ENCODE measurements around the gene DENND6B.

The DENND6B gene

GRCh38 chr22:50314455-50315288 lies 12.1 kb downstream of the DENND6B start:
- no peak for DNase-seq

- no peak for DNase-seq
Measured at GRCh38 chr22:50314081-50314454, 12.7 kb downstream of the DENND6B start.

DNA sequence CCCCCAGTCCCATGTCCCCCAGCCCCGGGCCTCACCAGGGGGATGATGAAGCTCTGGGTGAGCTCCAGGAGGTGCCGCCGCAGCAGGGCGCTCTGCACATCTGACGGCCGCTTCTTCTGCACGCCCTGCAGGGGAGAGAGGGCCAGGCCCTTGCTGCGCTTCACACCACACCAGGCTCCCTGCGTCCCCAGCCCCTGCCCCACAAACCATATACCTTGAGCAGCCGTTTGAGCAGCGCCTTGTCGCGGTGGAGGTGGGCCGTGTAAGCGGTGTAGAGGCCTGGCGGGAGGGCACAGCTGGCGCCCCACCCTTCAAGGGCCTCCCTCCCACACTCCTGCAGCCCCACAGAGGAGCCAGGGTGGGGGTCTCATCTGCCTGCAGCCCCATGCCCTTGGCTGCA lies 13.2 kb downstream of the DENND6B start:
- no peak for DNase-seq

DNA sequence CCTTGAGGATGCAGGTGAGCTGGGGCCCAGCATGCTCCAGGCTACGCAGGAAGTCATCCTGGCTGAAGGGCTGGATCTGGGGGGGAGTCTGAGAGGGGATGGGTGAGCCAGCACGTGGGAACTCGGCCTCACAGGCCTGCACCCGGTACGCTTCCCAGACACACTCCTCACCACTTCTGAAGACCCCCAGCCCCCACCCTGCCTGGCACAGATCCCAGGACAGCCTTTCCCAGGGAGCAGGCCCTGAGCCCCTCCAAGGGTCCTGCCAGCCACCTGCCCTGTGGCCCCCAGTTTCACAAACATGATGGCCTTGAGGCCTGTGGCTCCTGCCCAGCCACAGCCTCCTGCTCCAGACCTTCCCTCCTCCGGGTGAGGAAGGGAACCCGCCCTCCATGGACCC lies 13.8 kb downstream of the DENND6B start:
- no peak for DNase-seq

GRCh38 chr22:50312371-50312770 lies 14.4 kb downstream of the DENND6B start:
- no peak for DNase-seq

DNA sequence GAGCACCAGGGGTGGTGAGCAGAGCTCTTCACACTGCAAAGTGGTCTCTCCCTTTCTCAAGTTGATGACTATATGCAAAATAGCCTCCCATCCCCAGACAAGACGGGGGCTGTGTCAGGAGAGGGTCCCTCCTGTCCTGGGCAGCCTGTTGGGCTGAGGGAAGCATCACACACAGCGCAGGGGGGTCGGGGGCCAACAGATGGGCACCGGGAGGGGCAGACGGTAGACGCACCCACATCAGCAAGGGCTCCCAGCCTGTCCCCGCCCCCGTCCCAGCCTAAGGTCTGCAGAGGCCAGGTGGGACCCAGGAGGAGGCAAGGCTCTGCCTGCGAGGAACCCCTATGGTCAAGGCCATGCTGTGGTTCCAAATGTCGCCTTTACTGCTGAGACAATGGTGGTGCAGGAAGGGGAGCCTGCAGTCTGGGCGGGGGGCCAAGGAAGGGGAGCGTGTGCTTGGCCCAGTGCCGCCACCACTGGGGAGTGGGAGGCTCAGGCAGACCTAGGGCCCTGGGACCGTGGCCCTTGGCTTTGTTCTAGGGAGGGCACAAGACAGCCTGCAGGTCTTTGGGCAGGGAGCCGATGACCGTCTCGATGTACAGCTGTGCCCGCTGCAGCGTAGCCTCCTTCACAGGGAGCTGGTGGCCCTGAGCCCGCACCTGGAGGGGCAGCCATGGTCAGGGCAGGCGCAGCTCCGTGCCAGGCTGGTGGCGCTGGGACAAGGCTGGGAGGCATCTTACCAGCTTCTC lies 15.0 kb downstream of the DENND6B start:
- DNase-seq = no peak

- DNase-seq = no peak
Measured at GRCh38 chr22:50310949-50311444, 15.8 kb downstream of the DENND6B start.

DNA sequence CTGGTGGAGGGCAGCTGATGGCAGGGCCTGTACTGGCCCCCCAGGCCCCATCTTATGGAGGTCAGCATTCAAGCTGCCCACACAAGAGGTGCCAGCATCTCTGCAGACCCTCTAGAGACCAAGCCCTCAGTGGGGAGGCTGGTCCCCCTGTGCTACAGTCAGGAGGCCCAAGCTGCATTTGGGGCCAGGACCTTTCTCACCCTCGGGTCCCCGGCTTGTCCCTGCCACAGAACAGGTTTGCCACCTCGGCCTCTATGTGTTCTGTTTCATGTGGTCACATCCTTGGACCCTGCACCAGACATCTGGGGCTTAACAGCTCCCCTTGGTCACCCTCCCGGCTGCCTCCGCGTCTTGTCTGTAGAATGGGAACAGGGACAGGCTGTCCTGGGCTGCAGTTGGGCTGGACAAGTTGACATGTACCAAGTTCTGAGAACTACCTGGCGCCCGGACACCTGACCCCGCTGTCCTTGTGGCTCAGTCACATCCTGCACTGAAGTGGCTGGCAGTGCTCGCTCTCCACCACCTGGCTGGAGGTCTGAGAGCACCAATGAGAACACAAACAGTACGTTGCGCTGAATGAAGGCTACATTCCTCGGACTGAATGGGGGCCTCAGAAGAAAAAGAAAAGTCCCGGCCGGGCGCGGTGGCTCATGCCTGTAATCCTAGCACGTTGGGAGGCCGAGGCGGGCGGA lies 16.6 kb downstream of the DENND6B start:
- DNase-seq = no peak

DNA sequence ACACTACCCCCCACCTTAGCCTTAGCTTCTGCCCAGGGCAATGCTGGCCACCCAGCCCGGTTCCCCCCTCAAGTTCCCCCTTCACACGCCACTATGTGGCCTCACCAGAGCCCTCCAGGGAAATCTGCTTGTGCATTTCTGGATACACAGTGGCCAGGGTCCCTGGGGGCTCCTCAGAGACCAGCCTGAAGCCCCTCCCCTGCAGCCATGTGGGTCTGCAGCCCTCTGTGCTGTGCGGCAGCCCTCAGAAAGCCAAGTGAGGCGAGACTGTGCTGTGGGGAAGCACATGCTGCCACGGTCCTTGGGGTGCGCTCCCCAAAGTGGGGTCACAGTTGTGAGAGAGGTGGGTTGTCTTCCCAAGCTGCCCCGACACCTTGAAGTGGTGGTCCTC lies 17.2 kb downstream of the DENND6B start:
- DNase-seq = no peak

- no peak for DNase-seq
Measured at GRCh38 chr22:50308986-50309600, 17.7 kb downstream of the DENND6B start.

DNA sequence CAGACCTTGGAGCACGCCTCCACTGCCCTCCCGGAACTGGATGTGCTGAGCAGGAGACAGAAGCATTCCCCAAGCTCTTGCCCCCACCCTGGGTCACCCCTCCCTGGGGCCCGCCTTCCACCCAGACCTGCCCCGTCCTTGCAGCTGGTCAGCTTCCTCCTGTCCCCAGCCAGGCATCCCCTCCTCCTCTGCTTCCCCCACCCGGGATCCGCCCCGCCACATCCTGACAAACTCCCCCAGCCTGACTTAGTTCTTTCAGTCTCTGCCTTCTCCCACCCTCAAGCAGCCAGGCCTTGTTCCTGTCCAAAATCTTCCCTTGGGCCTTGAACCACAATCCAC lies 18.2 kb downstream of the DENND6B start:
- no peak for DNase-seq

DNA sequence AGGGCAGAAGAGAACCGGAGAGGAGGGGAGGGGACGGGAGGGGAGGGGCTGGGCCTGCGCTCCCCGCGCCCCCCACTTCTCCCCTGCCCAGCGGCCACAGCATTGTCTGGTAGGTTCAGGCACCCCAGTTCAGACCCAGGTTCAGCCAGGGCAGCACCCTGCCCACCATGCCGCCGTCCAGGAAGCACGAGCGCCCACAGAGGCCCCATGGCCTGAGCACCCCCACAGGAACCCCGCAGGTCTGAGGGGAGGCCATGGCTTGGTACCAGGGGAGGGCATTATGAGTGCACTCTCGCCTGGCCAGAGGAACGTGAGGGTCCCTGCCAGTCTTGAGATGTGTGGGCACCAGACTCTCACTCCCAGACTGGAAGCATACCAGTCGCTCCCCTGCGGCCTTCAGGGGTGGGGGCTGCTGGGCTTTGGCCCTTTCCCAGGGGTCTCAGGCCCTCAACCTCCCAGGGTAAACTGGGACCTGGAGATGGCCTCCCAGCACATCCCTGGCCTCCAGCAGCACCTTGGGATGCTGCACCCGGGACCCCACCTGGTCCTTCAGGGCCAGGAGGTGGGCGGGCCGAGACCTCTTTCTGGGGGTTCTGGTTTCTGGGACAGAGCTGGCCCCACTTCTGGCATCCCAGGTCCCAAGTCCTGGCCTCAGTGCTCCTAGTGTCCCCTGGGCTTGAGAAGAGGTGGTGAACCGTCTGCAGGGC lies 18.8 kb downstream of the DENND6B start:
- no peak for DNase-seq

GRCh38 chr22:50306753-50307749 lies 19.8 kb downstream of the DENND6B start, which contains the start of gene PLXNB2:
Gene PLXNB2, minus strand, starts transcription at chr22:50307646. Its CDS starts 17,062 bp downstream, at chr22:50290584.
- no peak for DNase-seq

GRCh38 chr22:50305923-50306566 lies 20.8 kb downstream of the DENND6B start:
- no peak for DNase-seq

DNA sequence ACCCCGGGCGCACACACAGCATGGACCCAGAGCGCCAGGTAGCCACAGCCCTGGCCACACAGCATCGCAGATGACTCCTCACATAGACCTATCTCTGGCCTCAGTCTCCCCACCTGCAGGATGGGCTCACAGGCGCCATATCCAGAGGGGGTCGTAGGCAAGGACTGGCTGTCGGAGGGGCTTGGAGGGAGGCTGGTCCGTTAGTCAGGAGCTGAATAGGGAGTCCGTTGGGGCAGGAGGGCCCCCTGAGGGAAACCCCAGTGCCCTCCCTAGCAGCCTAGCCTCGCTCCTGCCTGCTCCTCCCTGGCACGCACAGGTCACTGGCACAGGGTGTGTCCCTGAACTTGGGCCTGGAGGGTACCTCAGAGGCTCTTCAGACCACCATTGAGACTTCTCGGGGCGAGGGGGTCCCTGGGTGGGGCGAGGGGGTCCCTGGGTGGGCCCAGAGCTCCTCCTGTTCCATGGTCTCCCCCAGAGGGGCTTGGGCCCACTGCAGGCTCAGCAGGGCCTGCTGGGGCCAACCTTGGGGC lies 21.4 kb downstream of the DENND6B start:
- no peak for DNase-seq

GRCh38 chr22:50304528-50305392 lies 22.1 kb downstream of the DENND6B start:
- DNase-seq = peak; percentile 34 to 86

GRCh38 chr22:50303848-50304527 lies 22.8 kb downstream of the DENND6B start:
- DNase-seq = no peak

DNA sequence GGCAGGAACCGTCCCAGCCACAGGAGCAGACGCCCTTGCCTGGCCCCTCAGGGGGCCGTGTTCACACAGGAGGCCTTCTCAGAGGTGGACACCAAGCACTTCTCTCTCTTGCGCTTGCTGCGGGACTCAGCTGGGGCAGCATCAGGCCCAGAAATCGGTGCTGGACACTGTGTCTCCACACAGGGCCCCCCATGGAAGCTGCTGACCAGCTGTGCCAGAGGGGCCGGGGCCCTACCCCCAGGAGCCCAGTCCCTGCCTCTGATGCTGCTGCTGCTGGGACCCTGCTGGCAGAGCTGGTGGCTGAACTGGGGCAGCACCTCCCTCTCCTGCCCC lies 23.3 kb downstream of the DENND6B start:
- no peak for DNase-seq

GRCh38 chr22:50302564-50302963 lies 24.2 kb downstream of the DENND6B start:
- DNase-seq = no peak
